HepG2 (cell line): Measurements from ENCODE around the gene MNAT1. TPM values are rescaled to one million over a fixed set of nuclear protein-coding genes. Genes with fewer than 3 reads are reported as not detected.

Experiments used
- E2F2 ChIP-seq: sonication (generic); formaldehyde crosslinking; IDR thresholded peaks from 2 replicates; pipeline ENCODE4 v1.4.0; 2020; ENCODE audit warnings: missing genetic modification reagents, borderline replicate concordance
- FOXC1 ChIP-seq: sonication (generic); formaldehyde crosslinking; IDR thresholded peaks from 2 replicates; pipeline ENCODE4 v1.8.0; 2022; ENCODE audit warnings: mild to moderate bottlenecking, missing genetic modification reagents, borderline replicate concordance
- GMEB2 ChIP-seq: IDR thresholded peaks from 2 replicates; pipeline ENCODE4 v1.6.1; 2016; ENCODE audit warnings: missing biosample characterization, missing genetic modification reagents, low read depth
- MED8 ChIP-seq: sonication (generic); formaldehyde crosslinking; IDR thresholded peaks from 2 replicates; pipeline ENCODE4 v1.8.1; 2023; ENCODE audit warnings: mild to moderate bottlenecking, missing genetic modification reagents; ENCODE audit not compliant: insufficient replicate concordance
- RARG ChIP-seq: sonication (generic); formaldehyde crosslinking; IDR thresholded peaks from 2 replicates; pipeline ENCODE4 v1.4.0; 2020; ENCODE audit warnings: low read depth, mild to moderate bottlenecking, missing genetic modification reagents
- SMAD3 ChIP-seq: sonication (generic); formaldehyde crosslinking; IDR thresholded peaks from 2 replicates; pipeline ENCODE4 v1.4.0; 2020; ENCODE audit warnings: missing genetic modification reagents
- SNRNP70 ChIP-seq: fragments of 200-400 bp; formaldehyde crosslinking; IDR thresholded peaks from 2 replicates; pipeline ENCODE4 v1.6.1; 2017; ENCODE audit warnings: mild to moderate bottlenecking, low read depth, low read length, moderate library complexity
- ZFP91 ChIP-seq: sonication (generic); formaldehyde crosslinking; IDR thresholded peaks from 2 replicates; pipeline ENCODE4 v1.9.0; 2022; ENCODE audit warnings: missing genetic modification reagents, mild to moderate bottlenecking, borderline replicate concordance
- ZNF382 ChIP-seq: sonication (generic); formaldehyde crosslinking; IDR thresholded peaks from 2 replicates; pipeline ENCODE4 v1.5.0; 2020; ENCODE audit warnings: missing genetic modification reagents, mild to moderate bottlenecking, borderline replicate concordance
- ZNF431 ChIP-seq: sonication (generic); formaldehyde crosslinking; IDR thresholded peaks from 2 replicates; pipeline ENCODE4 v1.9.0; 2022; ENCODE audit warnings: missing genetic modification reagents, low read depth, mild to moderate bottlenecking, borderline replicate concordance
- polyA plus RNA-seq, 8 experiments: library from polyadenylated mRNA; depleted of rRNA in 3 of 8; stranded (reverse) in 7 of 8; unstranded in 1 of 8; fragments of >200 nt; fragmentation: Illumina TruSeq in 4 of 8; extraction: Trizol in 4 of 8; gene quantifications; 2 replicates each; pipeline versions ENCODE4 v1.2.1 to v1.2.3, GENCODE V29; 2011 to 2016; ENCODE audit warnings: low read depth in 4 of 8, missing spikeins in 1 of 8, mixed read lengths in 1 of 8; ENCODE audit not compliant: insufficient read depth in 1 of 8
- total RNA-seq, 5 experiments: library from RNA; depleted of rRNA; stranded (reverse); fragments of >200 nt; fragmentation: Illumina TruSeq; extraction: Trizol; gene quantifications; 2 replicates each; pipeline ENCODE4 v1.2.3, GENCODE V29; 2016; ENCODE audit warnings: low read depth in 1 of 5
- TF ChIP-seq, protein P1 (sequence below): sonication (generic); formaldehyde crosslinking; IDR thresholded peaks from 2 replicates; pipeline ENCODE4 v1.9.0; 2021; ENCODE audit warnings: missing genetic modification reagents, mild to moderate bottlenecking, borderline replicate concordance

MNAT1 gene
- total and polyA plus RNA-seq, 2 of the 13 experiments (the other 11 are each of a cell fraction or from before 2014, with no cell fraction given) = 49.2 to 94.8 TPM

DNA sequence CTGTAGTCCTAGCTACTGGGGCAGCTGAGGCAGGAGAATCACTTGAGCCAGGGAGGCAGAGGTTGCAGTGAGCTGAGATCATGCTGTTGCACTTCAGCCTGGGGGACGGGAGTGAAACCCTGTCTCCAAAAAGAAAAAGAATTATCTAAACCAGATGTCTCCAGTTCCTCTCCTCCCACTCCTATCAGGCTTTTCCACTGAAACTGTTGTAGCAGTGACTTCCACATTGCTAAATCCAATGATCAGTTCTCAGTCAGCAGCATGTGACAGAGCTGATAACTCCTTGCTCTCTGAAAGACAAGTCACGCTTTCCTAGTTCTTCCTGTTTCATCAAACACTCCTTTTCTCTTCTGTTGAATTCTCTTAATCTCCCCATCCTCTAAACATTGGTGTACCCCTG is 255.0 kb downstream of the MNAT1 start (continued):
- TF ChIP-seq E2F2 (CRISPR knock-in tag) (no peak), MED8 (CRISPR knock-in tag) (no peak), ZFP91 (no peak), RARG (CRISPR knock-in tag) (no peak), ZNF382 (no peak), FOXC1 (CRISPR knock-in tag) (no peak), GMEB2 (CRISPR knock-in tag) (no peak), ZNF431 (CRISPR knock-in tag) (no peak), SNRNP70 (no peak), SMAD3 (CRISPR knock-in tag) (no peak)
- TF ChIP-seq, protein P1, sequence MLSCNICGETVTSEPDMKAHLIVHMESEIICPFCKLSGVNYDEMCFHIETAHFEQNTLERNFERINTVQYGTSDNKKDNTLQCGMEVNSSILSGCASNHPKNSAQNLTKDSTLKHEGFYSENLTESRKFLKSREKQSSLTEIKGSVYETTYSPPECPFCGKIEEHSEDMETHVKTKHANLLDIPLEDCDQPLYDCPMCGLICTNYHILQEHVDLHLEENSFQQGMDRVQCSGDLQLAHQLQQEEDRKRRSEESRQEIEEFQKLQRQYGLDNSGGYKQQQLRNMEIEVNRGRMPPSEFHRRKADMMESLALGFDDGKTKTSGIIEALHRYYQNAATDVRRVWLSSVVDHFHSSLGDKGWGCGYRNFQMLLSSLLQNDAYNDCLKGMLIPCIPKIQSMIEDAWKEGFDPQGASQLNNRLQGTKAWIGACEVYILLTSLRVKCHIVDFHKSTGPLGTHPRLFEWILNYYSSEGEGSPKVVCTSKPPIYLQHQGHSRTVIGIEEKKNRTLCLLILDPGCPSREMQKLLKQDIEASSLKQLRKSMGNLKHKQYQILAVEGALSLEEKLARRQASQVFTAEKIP (CRISPR knock-in tag) = no peak
